Endometrial microvascular endothelial cells (primary cell): ENCODE measurements around the gene GPX2. TPM values are rescaled to one million over a fixed set of nuclear protein-coding genes. Genes with fewer than 3 reads are reported as not detected.

ENCODE experiments used
- in situ Hi-C: cut with HindIII; loops from 2 replicates; pipeline ENCODE4 v1.10.0; 2017; ENCODE audit warnings: low sequenced_read_pairs, low pct_unique_long_range_greater_than_20kb; ENCODE audit errors: inconsistent ontology term
- total RNA-seq: library from RNA; depleted of rRNA; stranded (reverse); fragments of >200 nt; gene quantifications from one replicate; pipeline ENCODE4 v1.2.3, GENCODE V29; 2015; ENCODE audit errors: inconsistent ontology term

Gene GPX2
- total RNA-seq, 1 donor from 2014 or later, result not detected

DNA sequence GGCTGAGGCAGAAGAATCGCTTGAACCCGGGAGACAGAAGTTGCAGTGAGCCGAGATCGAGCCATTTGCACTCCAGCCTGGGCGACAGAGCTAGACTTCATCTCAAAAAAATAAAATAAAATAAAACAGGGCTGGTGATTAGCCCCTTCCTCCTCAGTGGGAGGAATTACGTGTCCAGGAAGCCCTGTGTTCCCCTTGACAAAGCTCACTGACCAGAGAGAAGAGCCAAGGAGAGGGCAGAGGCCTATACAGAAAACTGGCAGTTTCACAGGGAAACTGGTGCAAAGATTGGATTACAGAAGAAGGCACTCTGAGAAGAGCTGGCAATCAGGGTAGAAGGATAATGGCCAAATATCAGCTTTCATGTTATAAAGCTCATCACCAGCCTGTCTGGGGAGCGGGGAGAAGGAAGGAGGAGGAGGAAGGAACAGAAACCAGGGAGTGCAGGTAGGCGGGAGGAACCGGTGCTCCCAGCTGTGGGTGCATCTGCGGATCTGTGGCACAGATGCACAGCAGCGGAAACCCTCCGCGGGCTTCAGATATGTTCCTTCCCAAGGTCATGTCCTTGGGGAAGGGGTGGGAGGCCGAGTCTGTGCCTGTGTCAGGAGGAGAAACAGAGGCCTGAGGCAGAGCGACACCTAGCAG is 22.9 kb upstream of the GPX2 start:
- in situ Hi-C loops, result no loop called here

DNA sequence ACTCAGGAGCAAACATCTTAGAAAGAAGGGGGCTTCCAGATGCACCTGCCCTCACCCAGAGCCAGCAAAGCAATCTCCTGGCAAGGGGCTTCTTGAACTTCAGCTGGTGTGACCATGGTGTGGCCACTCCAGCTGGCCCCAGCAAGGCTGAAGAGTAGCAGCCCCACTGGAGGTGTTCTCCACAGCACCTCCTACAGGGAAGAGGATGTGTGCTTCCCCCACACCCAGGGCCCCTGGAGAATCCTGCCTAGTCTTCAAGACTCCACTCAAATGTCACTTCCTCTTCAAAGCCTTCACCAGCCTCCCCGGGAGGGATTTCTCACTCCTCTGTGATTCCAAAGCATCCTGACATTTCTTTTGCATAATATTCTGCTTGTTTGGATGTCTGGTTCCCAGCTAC is 21.1 kb upstream of the GPX2 start:
- in situ Hi-C loops, result no loop called here

DNA sequence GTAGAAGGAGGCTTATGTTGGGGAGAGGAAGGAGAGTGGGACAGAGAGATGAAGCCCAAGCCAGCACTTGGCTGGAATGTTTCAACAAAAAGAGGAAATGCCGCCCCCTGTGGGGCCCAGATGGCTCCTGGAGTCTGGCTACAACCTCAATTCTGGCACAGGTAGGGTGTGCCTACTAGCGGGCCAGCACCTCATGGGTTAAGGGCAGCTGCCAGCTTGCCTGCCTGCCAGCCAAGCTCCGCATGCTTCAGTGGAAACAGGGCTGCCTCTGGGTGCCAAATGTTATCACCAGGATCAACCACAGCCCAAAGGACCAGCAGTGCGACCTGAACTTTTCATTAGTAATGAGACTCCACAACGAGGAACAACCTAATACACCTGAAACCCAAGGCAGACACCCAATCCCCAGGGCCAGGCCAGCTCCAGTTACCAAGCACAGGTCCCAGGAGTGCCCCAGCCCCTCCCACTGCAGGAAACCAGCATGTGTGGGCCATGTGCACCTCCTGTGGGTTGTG is 18.3 kb upstream of the GPX2 start:
- in situ Hi-C loops, result no loop called here

DNA sequence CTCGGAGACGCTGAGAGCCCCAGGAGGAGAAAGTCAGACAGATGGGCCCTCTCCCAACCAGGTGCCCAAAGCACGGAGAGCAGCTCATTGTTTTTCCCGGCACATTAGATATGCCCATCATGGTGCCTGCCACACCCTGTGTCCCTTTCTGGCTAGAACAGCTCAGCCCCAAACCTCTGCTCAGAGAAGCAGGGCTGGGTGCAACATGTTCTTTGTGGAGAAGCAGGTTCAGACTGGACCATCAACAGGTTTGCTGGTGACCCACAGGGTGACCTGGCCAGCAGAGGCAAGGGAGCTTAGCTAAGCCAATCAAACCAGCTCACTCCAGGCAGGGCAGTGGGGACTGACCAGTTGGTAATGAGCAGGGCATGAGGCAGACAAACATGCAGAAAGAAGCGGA is 16.2 kb upstream of the GPX2 start:
- in situ Hi-C loops, result no loop called here

DNA sequence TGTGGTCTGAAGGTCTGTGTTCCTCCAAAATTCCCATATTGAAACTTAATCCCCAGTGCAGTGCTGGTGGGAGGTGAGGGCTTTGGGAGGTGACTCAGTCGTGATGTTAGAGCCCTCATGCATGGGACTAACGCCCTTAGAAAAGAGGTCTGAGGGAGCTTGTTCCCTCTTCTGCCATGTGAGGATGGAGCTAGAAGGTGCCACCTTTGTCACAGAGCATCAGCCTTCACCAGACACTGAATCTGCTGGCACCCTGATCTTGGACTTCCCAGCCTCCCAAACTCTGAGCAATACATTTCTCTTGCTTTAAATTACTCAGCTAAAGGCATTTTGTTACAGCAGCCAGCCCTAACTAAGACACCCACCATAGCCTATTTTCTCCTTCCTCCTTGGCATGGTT is 15.7 kb upstream of the GPX2 start:
- in situ Hi-C loops, result no loop called here

DNA sequence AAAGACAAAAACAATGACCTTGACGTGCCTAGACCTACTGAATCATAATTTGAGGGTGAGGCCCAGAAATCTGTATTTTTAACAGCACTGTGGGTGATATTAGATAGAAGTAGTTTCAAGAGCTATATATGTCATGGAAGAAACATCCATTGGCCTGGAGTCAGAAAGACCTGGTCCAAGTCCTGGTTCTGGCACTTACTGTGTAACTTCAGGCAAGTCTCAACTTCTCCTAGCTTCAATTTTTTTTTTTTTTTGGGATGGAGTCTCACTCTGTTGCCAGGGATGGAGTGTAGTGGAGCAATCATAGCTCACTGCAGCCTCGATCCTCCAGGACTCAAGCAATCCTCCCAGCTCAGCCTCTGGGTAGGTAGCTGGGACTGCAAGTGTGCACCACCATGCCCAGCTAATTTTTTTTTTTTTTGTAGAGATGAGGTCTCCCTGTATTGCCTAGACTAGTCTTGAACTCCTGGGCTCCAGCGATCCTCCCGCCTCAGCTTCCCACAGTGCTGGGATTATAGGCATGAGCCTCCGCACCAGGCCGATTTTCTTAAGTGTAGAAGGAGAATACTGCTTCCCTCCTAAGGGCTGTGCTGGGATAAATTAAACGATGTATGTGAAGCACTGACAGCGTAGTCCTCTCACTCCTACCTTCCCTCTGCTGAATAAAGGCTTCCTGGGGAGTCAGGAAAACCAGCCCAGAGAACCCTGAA is 14.3 kb upstream of the GPX2 start:
- in situ Hi-C loops, result no loop called here

DNA sequence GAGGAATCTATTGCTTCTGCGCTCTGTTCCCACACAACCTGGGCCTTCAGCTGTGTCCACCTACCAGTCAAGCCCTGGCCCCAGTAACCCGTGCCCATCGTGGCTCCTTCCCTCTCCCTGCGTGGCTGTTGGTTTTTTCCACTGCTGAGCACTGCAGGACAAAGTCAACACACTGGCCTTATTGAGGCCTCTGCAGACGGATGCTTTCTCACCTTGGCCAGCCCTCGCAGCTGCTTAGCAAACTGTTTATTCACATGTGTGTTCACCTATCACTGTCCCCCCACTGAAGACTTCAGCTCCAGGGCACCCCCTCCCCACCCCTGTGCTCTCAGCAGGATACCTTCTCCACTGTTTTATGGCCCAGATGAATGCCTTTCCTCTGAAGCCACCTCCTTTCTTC is 12.8 kb upstream of the GPX2 start:
- in situ Hi-C loops, result no loop called here

DNA sequence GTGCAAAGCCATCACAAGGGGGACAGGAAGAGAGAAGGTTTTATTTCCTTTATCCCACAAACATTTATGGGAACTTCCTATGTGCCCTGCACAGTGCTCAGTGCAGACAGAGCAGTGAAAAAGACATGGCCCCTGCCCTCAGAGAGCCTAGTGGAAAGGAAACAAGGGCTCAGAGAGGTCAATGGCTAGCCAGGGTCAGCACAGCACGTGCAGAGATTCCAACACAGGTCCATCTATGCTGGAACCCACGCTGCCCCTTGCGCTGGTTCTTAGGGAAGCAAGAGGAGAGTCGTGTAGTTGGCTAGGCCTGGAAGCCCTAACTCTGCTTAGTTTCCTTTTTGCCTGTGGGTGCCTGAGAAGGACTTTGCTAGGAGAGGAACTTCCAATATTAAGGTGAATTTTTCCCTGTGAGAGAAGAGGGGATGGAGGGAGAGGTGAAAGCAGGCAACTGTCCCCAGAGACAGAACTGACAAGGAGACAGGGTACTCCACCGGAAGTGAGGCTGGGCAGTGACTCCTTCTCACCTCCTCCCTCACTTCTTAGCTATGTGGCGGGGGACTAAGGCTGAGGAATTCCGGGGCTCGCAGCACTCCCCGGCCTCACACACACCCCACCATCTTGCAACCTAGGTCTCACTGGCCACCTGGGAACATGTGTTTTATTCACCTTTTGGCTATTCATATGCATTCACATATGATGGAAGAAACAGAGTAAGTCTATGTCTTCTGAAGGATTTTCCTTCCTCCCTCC is 12.1 kb upstream of the GPX2 start:
- in situ Hi-C loops, result no loop called here

DNA sequence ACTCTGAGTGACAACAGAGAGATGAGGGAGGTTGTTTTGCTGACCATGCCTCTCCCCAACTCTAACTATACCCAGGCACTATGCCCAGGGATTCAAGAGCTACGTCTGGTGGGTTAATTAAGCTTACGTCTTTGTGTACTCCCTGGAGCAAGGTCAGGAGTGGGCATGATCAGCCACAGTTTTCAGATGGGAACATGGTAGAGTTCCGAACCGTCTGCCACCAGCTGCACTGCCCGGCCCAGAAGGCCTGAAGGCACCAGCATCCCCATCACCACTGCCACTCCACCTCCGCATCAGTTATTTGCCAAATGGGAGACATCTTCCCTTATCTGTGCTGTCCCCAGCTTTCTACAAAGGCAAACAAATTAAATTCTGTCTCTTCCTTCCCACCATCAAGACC is 11.1 kb upstream of the GPX2 start:
- in situ Hi-C loops, result no loop called here

DNA sequence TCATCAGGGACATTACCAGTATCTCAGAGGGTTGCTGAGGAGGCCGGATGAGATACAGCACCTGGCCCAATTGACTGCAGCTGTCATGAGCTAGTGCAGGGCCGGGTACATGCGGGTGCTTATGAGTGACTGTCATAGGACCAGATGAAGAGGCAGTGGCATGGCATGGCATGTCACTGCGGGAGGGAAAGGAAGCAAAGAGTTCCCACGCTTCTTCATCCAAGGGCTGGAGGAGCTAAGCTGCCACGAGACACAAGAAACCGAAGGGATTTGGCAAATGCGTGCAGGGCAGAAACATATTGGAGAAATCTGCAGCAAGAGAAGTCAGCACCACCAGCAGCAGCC is 10.7 kb upstream of the GPX2 start:
- in situ Hi-C loops, result no loop called here

DNA sequence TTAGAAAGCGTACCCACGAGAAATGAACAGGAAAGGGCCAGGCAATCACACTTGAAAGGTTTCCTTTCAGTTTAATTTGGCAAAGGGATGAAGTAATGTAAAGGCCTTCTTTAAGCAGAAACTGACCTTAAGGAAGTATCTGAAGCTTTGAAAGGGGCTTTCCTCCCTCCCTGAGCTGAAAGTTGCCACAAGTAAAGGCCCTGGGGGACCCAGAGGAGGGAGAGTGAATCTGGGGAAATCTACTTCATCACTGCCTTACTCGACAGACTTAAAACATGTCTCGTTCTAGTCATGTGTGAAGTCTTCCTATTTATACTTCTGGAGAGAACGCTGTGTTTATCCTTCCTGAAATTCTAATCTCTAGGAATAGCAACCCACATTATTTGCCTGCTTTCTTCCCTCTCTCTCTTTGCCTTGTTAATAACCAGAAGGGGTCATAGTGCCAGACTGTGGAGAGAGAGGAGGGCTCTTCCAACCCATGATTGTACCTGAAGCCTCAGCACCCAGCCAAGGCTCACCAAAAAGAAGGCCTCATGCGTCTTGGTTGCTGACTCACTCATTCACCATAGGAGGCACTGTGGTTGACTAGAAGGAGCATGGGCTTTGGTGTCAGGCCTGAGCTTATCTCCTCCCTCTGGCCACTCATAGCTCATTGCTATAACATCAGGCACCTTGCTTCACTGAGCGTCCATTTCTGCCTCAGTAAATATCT is 10.2 kb upstream of the GPX2 start:
- in situ Hi-C loops, result no loop called here

DNA sequence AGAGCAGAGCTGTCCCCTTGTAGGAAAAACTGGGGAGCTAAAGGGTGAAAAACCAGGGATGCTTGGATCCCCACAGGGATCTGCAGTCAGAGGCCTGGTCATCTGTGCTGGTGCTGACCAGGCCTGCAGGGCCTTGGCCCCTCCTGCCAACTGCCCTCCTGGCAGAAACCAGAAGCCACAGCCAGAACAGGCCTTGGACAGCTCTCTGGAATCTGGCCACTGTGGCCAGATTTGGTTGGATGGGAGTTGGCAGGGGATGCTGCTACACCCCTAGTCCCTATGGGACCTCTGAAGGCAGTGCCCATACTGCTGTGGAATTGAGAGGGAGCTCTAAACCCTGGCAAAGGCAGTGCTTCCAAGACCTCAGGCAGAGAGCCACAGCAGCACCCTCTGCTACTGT is 9.2 kb upstream of the GPX2 start:
- in situ Hi-C loops, result no loop called here

DNA sequence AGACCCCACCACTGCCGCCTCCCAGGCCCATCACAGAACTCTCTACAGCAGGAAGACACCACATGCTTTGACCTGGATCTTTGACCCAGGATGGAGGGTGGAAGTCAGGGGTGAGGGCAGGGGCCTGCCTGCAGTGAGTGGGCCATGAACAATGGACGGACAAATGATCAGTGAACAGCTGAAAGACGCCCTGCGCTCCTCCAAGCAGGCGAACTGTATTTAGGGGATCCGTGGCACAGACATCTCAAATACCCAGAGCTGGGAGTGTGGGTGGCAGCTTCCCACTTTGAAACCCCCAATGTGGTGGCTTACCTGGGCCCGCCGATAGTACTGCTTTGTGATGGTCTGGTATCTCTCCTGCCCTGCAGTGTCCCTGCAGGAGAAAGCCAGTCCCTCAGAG is 8.7 kb upstream of the GPX2 start:
- in situ Hi-C loops, result no loop called here

DNA sequence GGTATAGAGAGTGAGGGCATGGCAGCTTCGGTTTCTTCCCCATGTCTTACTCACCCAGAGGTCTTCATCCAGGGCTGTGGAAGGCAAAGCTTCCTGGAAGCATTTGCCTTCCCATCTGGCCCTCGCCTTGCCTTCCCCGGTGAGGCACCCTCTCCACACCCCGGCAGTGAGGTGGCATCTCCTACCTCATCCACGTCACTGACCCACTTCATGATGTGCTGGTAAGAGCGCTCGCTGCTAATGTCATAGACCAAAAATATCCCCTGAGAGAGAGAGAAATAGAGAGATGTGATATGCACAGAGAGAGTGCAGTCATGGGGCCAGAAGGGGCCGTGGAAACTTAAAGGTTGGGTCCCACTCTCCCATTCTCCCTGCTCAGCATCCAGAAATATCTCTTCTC is 8.3 kb upstream of the GPX2 start:
- in situ Hi-C loops, result no loop called here

DNA sequence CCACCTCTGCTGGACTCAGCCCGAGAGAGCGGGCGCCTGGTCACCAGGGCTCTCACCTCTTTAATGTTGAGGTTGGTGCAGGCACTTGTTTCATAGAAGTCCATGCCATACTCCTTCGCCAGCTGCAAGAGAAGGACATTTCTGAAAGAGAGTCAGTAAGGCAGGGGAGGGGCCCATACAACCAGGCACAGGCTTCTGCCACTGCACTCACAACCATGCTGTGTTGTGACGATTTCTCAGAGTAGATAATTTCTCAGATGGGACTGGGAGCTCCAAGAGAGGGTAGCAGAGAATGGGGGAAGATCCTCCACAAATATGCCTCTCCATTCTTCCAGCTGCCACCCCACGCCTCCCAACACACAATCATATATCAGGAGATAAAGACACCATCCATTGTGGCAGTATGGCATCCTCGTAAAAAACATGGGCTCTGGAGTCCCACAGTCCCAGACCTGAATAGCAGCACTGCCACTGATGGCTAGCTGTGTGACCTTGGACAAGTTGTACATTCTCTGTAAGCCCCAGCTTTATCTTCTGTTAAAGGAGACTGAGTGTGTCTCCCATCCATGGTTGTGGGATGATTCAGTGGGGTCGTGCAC is 6.2 kb upstream of the GPX2 start:
- in situ Hi-C loops, result no loop called here

DNA sequence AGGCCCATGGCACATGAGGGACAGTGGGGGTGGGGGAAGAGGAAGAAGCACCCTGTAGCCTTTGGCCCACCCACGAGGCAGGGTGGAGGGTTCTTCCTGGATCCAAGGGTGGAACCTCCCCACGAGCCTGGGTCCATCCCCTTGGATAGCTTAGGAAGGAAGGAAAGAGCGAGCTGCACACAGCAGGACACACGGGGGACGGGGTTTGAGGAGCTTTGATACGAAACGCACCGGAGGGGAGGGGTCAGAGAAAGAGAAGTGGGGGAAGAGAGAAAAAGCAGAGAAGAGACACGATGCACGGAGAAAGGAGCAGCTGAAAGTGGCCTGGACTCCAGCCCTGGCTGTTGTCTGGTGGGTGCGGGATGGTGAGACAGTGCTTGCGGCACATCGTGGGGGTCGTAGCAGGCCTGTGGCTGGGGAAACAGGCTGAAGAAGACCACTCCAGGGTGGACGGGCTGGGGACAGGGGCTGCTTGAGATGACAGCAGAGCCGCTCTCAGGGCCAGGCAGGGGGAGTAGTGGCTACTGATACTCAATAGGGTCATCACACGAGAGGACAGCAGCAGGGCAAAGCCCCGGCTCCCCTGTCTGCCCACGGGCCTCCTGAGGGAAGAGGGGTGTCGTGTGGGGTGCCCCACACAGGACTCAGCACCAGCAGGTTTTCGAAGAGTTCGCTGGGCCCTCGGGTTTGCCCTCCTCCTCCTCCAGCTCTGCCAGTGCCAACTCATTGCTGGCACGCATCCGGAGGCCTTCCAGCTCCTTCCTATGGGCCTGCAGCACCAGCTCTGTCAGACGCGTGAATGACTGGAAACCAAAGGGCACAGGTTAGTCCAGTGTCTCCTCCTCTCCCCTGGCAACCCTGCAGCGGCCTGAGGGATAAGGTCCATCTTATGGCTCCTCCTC is 5.4 kb upstream of the GPX2 start:
- in situ Hi-C loops, result no loop called here

DNA sequence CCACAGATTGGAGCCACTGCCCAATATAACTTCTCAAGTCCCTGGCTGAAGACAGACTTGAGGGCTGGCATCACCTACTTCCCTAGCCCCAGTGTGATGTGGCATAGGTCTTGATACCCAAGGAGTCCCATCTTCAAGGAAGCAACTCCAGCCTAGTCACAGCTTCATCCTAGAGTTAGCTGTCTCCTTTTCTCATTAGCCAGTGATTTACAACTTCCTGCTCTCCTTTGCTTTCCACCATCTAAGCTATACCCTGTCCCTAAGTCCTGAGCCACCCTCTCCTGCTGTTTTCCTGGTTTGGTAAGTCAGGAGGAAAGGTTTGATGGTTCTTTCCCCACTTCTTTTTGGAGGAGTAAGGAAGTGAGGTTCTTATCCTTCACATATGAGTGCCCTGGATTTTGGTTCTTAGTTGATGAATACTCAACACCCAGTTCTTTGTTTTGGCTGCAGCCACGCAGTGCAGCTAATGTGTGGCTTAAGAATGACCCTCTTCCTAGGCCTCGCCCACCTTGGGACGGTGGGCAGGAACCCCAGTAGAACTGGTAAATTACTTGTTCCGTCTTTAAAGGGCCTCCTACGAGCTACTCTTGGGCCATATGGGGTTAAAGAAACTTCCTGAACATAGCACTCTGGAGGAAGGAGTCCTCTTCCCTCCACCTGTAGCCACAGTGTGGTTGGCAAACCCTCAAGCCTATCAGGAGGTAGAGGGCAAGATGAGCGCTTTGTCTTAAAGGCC is 3.9 kb upstream of the GPX2 start:
- in situ Hi-C loops, result no loop called here
